ENCODE results near the gene SNRNP25. TPM values are rescaled to one million over a fixed set of nuclear protein-coding genes. Genes with fewer than 3 reads are reported as not detected.

The SNRNP25 gene
- total and polyA plus RNA-seq, 2 of the 8 experiments (the other 6 are each of a cell fraction or from before 2014, with no cell fraction given): 53.0 to 58.4 TPM

GRCh38 chr16:9903-10665, 43.5 kb upstream of the SNRNP25 start (continued):
- TF ChIP-seq EP300 (IDR thresholded peaks at IDR 0.05; ENCODE audit: borderline replicate concordance in 1 of 2, low read depth in 2 of 2, low read length in 2 of 2): no peak
- TF ChIP-seq E2F6 (IDR thresholded peaks at IDR 0.05): no peak
- no peak for TF ChIP-seq GTF2F1 (IDR thresholded peaks at IDR 0.05; ENCODE audit: borderline replicate concordance, low read depth, low read length)
- TF ChIP-seq CHD2 (IDR thresholded peaks at IDR 0.05; ENCODE audit: low read length): no peak
- no peak for TF ChIP-seq BRCA1 (IDR thresholded peaks at IDR 0.05; ENCODE audit: low read depth, low read length)
- TF ChIP-seq YY1 (IDR thresholded peaks at IDR 0.05; ENCODE audit: low read depth, low read length): no peak
